T-helper 1 cell treated with Interleukin-12 subunit alpha and Interleukin-12 subunit beta and Interleukin-4 antibody, amounts not matched to agents 30 μg/mL and 1 μg/mL, for 36 hours (primary cell): Measurements from ENCODE around the gene CDK9.
A peak's percentile ranks its signal among the peaks of the same experiment; 100 is the strongest.

ENCODE experiments used
- H3K27ac Mint-ChIP-seq: one replicate; pipeline ENCODE4 v1.8.0; 2021; ENCODE audit warnings: mild to moderate bottlenecking, mixed read lengths
- H3K27me3 Mint-ChIP-seq: one replicate; pipeline ENCODE4 v1.8.0; 2021; ENCODE audit warnings: low read depth, mixed read lengths
- H3K36me3 Mint-ChIP-seq: one replicate; pipeline ENCODE4 v1.8.0; 2021; ENCODE audit warnings: low read depth, mixed read lengths
- H3K4me1 Mint-ChIP-seq: one replicate; pipeline ENCODE4 v1.8.0; 2021; ENCODE audit warnings: low read depth, mixed read lengths
- H3K4me3 Mint-ChIP-seq: one replicate; pipeline ENCODE4 v1.8.0; 2021; ENCODE audit warnings: mild to moderate bottlenecking, moderate library complexity, mixed read lengths
- H3K9me3 Mint-ChIP-seq: one replicate; pipeline ENCODE4 v1.8.0; 2021; ENCODE audit warnings: mixed read lengths

Gene CDK9

DNA sequence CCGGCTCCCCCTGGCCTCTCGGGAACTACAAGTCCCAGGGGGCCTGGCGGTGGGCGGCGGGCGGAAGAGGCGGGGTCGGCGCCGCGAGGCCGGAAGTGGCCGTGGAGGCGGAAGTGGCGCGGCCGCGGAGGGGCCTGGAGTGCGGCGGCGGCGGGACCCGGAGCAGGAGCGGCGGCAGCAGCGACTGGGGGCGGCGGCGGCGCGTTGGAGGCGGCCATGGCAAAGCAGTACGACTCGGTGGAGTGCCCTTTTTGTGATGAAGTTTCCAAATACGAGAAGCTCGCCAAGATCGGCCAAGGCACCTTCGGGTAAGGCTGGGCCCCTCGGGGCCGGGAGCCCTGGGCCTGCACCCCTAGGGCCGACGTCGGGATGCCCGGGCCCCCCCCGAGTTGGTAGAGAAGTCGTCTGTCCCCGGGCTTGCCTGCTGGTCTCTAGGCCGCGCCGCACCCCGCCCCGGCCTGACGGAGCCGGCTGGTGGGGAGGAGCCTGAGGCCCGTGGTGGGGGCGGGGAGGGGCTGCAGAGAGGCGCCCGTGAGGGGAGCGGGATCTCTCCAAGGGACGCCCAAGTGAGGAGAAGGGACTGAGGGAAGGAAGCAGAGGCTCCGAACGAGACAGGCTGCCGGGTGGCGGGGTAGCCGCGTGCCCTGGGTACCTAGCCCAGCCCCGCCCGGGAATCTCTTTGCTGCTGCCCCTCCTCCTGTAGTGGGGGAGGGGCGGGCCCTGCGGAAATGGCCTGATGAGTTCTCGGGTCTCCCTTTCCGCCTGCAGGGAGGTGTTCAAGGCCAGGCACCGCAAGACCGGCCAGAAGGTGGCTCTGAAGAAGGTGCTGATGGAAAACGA is at the start of gene CDK9:
TSS of gene CDK9 (plus strand) at position 102 of the 840 bp plus-strand sequence. CDS start at position 217, 115 bp downstream.
- H3K4me1 Mint-ChIP-seq = peaks cover 51% of the 10 kb centered on the region
- no peaks in the 10 kb centered on the region for H3K9me3 Mint-ChIP-seq
- no peaks in the 10 kb centered on the region for H3K27me3 Mint-ChIP-seq
- H3K27ac Mint-ChIP-seq = peak within 1 kb of the TSS; percentile 97
- H3K4me3 Mint-ChIP-seq = peak within 1 kb of the TSS; percentile 97
- peaks cover 39% of the 10 kb centered on the region for H3K36me3 Mint-ChIP-seq

DNA sequence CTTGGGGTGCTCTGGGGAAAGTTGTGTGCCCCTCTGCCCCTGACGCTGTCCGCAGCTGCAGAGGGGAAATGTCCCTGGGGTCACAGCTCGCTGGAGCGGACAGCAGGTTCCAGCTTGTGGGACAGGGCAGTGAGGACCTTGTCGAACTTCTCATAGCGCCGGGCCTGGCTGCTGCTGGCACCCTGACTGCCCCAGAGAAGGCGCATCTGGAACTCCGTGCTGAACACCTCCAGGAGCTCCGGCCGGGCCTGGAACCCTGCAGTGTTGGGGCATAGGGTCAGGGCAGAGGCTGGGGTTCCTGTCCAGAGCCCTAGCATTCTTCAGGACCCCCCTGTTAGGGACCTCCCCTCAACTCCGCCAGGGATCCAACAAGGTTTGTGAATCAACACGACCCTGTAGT is 47.2 kb upstream of the CDK9 start:
- peaks cover 27% of the 10 kb centered on the region for H3K36me3 Mint-ChIP-seq
- no peak overlapping the region for H3K4me3 Mint-ChIP-seq
- peaks cover 9% of the 10 kb centered on the region for H3K4me1 Mint-ChIP-seq
- no peaks in the 10 kb centered on the region for H3K9me3 Mint-ChIP-seq
- no peaks in the 10 kb centered on the region for H3K27me3 Mint-ChIP-seq
- H3K27ac Mint-ChIP-seq = no peak overlapping the region

DNA sequence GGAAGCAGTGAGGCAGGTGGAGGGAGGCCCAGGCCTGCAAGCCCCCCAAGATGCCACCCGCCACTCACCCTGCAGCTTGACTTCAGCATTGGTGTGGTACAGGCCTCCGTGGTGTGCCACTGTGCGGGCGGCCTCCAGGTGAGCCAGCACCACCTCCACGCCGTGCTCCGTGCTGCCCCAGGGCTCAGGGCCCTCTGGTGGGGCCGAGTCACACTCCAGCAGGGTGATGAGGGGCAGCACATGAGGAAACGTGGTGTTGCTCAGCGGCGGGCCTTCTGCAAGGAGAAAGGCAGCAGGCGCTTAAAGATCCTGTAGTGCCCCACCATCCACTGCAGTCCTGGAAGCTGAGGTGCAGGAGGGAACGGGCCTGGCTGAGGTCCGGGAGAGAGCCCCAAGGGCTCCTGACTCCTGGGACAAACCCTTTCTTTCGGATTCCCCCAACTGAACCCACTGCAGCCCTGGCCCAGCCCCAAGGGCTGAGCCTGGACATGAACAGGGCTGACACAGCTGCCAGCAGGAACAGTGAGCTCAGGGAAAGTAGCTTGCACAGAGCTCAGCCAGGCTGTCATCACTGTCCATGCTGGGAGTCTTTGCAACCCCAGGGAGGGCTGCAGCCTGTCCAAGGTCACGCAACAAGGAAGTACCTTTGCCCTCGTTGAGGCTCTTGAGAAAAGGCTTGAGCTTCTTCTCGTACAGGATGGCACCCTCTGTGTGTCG is 46.1 kb upstream of the CDK9 start:
- Mint-ChIP-seq H3K27me3 (no peaks in the 10 kb centered on the region), H3K4me3 (no peak overlapping the region), H3K36me3 (peaks cover 29% of the 10 kb centered on the region), H3K9me3 (no peaks in the 10 kb centered on the region), H3K4me1 (peaks cover 4% of the 10 kb centered on the region), H3K27ac (no peak overlapping the region)

DNA sequence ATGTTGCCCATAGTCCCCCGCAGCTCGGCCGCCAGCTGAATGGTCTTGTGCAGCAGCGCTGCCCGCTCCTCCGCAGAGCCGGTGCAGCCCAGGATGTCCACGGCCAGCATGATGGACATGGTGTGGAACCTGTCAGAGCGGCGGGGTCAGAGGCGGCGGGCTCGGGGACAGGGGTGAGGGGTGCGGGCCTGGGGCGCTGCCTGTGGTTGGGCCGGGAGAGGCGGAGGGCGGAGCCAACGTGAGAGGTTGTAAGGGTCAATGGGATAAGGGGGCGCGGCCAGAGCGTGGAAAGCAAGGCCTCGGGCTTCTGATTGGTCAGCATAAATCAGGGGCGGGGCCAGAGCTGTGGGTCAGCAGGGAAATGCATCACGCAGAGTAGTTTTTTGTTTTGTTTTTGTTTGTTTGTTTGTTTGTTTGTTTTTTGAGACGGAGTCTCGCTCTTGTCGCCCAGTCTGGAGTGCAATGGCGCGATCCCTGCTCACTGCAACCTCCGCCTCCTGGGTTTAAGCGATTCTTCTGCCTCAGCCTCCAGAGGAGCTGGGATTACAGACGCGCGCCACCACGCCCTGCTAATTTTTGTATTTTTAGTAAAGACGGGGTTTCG is 43.9 kb upstream of the CDK9 start:
- no peaks in the 10 kb centered on the region for H3K27me3 Mint-ChIP-seq

DNA sequence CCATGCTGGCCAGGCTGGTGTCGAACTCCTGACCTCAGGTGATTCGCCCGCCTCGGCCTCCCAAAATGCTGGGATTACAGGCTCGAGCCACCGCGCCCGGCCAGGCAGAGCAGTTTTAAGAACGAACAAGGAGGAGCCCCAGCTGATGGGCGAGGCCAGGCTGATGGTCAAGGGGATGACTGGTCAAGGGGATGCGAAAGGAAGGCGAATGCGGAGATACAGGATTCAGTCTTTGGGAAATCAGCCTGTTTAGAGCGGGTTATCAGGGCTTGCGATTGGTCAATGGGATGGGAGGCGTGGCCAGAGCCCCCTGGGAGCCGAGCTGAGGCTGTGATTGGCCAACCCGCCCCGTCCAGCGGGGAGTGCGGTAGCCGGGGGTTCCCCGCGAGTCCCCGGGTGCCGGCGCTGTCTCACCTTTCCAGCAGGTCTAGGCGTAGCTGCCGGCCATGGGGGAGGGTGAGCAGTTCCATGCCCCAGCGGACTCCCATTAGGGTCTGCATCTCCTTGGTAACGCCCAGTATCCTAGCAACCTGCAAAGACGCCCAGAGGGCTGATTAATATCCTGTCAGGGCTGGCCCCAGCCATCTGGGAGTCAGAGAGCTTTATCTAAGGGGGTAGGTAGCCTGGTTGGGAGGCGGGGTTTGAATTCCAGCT is 43.3 kb upstream of the CDK9 start:
- Mint-ChIP-seq H3K4me1 (peaks cover 4% of the 10 kb centered on the region), H3K27me3 (no peaks in the 10 kb centered on the region), H3K27ac (peak overlapping the region; percentile 31), H3K4me3 (no peak overlapping the region), H3K9me3 (no peaks in the 10 kb centered on the region), H3K36me3 (peaks cover 34% of the 10 kb centered on the region)

More for the DNA sequence above, 43.9 kb upstream of the CDK9 start:
- Mint-ChIP-seq H3K36me3 (peaks cover 34% of the 10 kb centered on the region), H3K27ac (no peak overlapping the region), H3K4me1 (peaks cover 2% of the 10 kb centered on the region), H3K4me3 (no peak overlapping the region), H3K9me3 (no peaks in the 10 kb centered on the region)

DNA sequence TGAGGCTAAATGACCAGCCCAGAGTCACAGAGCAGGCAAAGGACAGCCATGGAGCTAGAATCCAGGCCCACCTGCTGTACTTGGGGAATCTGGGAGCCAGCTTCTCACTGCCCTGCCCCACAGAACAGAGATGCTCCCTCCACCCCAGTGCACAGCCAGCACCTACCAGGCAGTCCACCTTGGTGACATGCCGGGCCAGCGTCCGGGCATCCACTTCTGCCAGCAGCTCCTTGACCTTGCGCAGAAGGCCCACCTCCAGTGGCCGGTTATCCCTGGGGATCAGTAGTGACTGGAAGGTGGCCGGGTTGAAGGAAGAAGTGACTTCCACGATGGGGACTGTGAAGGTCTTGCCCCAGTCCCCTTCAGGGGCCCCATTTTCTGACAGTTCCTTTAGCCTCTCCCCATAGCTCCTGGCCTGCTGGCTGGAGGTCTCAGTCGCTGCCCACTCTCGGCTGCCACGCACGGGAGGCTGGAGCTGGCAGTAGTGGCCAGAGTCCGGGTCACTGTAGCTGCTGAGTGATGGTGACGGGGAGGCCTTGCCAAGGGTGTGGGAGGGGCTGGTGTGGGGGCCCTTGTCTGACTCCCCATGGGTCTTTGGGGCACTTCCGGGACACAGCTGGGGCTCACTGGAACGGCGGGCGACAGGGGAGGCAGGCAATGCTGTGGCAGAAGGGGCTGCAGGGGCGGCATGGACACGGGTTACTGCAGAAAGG is 41.3 kb upstream of the CDK9 start:
- H3K27ac Mint-ChIP-seq = no peak overlapping the region
- no peak overlapping the region for H3K4me3 Mint-ChIP-seq
- H3K4me1 Mint-ChIP-seq = peaks cover 4% of the 10 kb centered on the region
- H3K9me3 Mint-ChIP-seq = no peaks in the 10 kb centered on the region
- no peaks in the 10 kb centered on the region for H3K27me3 Mint-ChIP-seq
- peaks cover 30% of the 10 kb centered on the region for H3K36me3 Mint-ChIP-seq

DNA sequence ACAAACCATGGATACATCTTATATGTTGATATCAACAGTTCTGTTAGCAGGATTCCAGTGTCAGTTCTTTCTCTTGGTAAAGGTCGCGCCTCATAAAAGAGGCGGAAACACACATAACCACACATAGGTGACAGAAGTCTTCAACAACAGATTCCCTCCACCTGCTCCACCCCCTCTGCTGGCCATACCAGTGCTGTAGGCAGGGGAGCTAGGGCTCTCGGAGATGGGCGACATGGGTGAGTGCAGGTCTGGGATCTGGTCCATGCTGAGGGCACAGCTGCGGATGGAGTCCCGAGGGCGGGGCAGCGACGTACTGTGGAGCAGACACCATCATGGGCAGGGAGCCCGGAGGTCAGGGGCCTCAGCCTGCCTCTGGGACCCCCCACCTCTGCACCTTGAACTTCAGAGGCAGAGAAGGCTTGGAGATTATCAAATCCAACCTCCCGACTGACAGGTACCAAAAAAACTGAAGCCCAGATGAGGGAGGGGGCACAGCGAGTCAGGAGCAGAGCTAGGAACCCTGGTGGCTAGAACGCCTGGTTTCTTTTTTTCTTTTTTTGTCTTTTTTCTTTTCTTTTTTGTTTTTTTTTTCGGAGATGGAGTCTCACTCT is 38.8 kb upstream of the CDK9 start:
- Mint-ChIP-seq H3K4me3 (no peak overlapping the region), H3K9me3 (no peaks in the 10 kb centered on the region), H3K27me3 (no peaks in the 10 kb centered on the region), H3K27ac (peak overlapping the region; percentile 57), H3K4me1 (peaks cover 8% of the 10 kb centered on the region), H3K36me3 (peaks cover 35% of the 10 kb centered on the region)

DNA sequence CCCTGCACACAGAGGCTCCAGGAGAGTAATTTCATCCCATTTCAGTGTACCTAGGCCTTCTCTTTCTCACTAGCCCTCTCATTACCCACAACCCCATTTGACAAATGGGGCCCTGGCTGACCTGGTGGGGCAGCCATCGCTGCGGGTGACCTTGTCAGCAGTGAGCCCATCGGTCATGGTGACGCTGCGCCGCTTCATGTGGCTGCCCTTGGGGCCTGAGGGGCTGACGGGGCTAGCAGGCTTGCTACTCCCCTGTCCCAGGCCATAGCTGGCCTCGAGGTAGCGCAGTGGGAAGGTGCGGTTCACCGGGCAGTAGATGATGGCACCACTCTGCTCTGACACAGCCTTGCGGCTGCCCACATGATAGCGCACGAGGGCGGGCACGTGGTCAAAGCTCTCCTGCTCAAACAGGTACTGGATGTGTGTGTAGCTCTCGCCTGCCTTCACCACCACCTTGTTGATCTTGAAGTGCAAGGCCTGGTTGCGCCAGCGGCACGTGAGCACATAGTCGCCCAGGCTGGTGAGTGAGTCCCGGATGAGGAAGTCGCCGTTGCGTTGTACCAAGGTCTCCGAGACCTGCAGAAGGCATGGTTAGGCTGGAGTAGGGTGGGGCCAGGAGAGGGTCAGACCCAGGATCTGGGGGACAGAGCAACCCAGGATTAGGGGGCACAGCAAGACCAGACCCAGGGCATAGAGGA is 36.6 kb upstream of the CDK9 start:
- peaks cover 36% of the 10 kb centered on the region for H3K36me3 Mint-ChIP-seq
- no peak overlapping the region for H3K4me3 Mint-ChIP-seq
- no peaks in the 10 kb centered on the region for H3K9me3 Mint-ChIP-seq
- H3K27me3 Mint-ChIP-seq = no peaks in the 10 kb centered on the region
- H3K27ac Mint-ChIP-seq = no peak overlapping the region
- peaks cover 10% of the 10 kb centered on the region for H3K4me1 Mint-ChIP-seq

DNA sequence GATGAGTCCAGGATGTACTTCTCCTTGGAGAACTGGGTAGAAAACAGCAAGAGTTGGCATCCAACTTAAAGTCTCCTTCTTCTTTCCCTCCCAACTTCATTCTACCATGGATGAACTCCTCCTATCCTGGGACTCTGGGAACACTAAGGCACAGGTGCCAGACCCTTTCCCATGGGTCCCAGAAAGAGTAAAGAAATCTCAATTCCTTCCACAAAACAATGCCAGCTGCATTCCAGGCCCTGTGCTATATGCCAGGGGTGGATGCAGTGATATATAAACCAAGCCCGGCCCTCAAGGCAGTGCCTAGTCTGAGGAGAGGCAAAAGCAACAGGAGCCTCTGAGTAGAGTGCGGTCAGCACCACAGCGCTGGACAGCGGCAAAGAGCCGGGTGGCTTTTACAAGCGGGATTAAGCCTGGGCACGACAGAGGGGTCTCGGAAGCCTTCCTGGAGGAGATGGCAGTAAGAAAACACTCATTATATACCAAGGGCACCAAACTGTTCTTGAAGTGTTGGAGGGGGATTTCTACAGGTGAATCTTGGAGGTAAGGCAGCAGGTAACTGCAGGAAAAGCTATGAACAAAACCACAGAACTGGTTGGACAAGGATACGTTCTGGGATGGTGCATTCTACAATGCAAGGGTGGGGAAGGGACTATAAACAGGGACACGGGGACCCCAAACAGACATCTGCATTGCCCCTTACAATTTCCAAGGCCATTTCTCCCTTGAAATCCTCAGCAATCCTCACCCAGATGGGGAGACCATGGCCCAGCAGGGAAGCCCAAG is 34.4 kb upstream of the CDK9 start:
- Mint-ChIP-seq H3K27me3 (no peaks in the 10 kb centered on the region), H3K4me1 (peaks cover 10% of the 10 kb centered on the region), H3K27ac (peak overlapping the region; percentile 5), H3K9me3 (no peaks in the 10 kb centered on the region), H3K4me3 (no peak overlapping the region), H3K36me3 (peaks cover 31% of the 10 kb centered on the region)

DNA sequence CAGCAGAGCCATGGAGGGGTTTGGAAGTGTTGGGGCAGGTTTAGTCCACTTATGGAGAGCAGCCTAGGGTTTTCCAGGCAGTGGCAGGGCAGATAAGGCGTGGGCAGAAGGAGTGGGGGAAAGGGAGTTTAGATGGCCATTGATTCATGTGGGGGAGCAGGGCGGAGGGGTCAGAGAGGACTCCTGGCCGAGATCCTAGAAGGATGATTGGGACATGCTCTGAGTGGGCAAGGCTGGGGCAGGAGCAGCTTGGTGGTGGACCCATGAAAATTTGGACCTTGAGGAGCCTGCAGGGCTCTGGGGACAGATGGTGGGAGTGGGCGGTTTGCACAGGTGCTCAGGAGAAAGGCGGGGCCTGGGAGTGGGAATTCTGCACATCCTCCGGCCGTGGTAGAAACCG is 32.7 kb upstream of the CDK9 start:
- H3K36me3 Mint-ChIP-seq = peaks cover 24% of the 10 kb centered on the region
- H3K9me3 Mint-ChIP-seq = no peaks in the 10 kb centered on the region
- H3K4me1 Mint-ChIP-seq = peaks cover 8% of the 10 kb centered on the region
- H3K4me3 Mint-ChIP-seq = no peak overlapping the region
- no peaks in the 10 kb centered on the region for H3K27me3 Mint-ChIP-seq
- no peak overlapping the region for H3K27ac Mint-ChIP-seq

DNA sequence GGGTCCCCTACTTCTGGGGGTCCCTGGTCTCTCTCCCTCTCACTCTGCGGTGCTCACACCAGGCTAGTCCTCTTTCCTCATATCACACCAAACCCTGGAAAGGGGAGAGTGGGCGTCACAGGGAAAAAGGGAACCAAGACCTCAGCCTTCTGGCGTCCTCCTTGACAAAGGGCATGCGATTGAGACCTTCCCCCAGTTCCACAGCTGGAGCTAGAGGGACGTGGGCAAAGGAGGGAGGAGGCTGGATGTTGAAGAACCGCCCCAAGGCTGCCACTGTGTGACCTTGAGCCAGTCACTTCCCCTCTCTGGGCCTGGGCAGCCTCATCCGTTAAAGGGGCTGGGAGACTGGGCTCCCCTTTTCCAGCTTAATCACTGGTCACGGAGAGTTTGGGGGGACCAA is 32.2 kb upstream of the CDK9 start:
- Mint-ChIP-seq H3K27me3 (no peaks in the 10 kb centered on the region), H3K36me3 (peaks cover 26% of the 10 kb centered on the region), H3K27ac (no peak overlapping the region), H3K4me1 (peaks cover 8% of the 10 kb centered on the region), H3K9me3 (no peaks in the 10 kb centered on the region), H3K4me3 (no peak overlapping the region)

DNA sequence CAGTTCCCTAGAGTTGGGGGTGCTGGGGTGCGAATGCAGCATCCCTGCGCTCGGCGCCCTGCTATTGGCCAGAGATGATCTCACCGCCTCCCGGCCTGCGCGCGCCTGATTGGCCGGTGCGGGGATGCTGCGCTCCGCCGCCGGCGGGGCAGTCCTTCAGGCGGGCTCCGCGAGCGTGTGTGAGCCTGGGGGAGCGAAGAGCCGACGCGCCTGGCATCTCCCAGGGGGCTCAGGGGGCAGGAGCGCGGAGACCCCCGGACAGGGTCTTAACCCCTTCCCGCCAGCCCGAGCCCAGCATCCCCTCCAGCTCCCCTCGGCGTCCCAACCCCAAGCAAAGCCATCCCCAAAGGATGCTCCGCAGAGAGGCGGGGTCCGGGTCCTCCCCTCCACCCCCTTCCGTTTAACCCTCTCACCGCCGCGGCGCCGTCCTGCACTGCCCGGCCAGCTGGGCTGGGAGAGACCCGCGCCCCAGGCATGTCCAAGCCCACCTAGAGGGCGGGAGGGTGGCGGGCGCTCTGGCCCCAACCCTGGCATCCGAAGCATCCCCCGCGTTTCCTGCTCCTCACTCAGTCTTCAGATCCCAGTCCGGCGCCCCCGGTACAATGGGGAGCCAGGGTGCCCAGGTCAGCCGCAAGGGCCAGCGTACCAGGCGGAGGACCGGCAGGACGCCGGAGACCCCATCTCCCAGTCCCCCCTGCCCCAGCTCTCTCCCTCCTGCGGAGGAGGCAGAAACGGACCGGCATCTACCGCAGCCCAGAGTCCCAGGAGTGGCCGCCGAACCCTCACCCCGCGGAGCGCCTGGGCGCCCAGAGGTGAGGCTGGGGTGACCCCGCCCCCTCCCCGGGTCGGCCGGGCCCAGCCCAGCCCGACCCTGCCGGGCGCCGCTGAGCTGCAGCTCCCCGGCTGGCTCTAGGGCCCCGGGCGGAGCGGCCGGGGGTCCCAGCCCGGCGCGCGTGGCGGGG is 31.5 kb upstream of the CDK9 start:
- Mint-ChIP-seq H3K4me1 (peaks cover 8% of the 10 kb centered on the region), H3K27ac (no peak overlapping the region), H3K9me3 (no peaks in the 10 kb centered on the region), H3K4me3 (no peak overlapping the region), H3K36me3 (peaks cover 25% of the 10 kb centered on the region), H3K27me3 (no peaks in the 10 kb centered on the region)
